Measurements from ENCODE around the gene OR2T11.
"Not testable (repeated sequence)": the region's sequence is repeated elsewhere in the genome, so short reads cannot be mapped to it uniquely, and the experiment has no call there.

DNA sequence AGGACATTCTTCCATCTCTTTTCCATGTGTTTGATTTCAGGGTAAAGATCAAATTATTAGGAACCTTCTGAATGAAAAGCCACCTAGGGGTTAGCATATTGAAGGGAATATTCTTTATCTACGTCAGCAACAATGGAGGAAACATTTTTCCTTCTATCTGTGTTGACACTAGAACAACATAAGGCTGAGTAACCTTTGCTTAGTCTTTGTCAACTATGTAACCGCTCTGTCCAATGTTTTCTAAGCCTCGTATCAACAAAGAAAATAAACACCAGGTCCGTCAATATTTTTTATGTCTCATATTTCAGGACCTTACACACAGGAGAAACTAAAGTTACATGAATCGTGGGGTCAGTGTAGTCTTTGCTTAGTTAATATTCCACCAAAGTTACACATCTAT, 1.7 kb upstream of the OR2T11 start:
- TF ChIP-seq POLR2A (IDR thresholded peaks at IDR 0.05) = not testable (repeated sequence)
- TF ChIP-seq, protein P1, sequence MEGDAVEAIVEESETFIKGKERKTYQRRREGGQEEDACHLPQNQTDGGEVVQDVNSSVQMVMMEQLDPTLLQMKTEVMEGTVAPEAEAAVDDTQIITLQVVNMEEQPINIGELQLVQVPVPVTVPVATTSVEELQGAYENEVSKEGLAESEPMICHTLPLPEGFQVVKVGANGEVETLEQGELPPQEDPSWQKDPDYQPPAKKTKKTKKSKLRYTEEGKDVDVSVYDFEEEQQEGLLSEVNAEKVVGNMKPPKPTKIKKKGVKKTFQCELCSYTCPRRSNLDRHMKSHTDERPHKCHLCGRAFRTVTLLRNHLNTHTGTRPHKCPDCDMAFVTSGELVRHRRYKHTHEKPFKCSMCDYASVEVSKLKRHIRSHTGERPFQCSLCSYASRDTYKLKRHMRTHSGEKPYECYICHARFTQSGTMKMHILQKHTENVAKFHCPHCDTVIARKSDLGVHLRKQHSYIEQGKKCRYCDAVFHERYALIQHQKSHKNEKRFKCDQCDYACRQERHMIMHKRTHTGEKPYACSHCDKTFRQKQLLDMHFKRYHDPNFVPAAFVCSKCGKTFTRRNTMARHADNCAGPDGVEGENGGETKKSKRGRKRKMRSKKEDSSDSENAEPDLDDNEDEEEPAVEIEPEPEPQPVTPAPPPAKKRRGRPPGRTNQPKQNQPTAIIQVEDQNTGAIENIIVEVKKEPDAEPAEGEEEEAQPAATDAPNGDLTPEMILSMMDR (IDR thresholded peaks at IDR 0.05) = not testable (repeated sequence)

Data from lower leg skin (tissue), 3 donors.